ENCODE results near the gene BANP.

The BANP gene

DNA sequence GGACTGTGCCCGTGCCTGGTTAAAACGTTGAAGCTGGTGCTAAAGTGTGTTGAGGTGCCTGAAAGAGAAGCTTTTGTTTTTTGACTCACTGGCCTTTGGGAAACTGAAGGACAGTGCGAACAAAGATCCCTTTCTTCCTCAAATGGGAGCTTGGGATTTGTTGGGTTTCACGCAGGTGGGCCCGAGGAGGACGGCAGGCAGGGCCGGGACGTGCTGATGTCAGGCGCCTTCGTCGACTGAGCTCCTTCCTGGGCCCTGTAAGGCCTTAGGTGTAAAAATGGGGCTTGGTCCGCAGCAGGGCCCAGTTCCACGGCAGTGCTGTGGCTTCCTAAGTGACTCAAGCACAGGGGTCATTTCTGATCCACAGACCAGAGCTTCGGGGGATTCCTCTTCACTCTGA lies 106.9 kb downstream of the BANP start:
- DNase-seq, result no peak

DNA sequence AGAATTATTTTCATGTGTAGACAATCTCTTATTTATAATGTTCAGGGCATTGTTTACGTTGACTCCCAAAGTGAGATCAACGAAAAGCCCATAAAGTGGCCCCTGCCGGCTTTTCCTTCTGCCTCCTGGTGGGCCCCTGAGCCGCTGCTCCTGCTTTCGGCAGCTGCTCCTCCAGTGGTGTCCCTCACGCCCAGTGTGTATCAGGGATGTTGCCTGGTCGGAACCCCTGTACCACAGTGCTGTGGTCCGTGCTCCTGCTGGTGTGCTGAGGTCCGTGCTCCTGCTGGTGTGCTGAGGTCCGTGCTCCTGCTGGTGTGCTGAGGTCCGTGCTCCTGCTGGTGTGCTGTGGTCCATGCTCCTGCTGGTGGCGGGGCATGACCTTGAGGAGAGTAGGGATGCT lies 107.6 kb downstream of the BANP start:
- DNase-seq, result no peak

DNA sequence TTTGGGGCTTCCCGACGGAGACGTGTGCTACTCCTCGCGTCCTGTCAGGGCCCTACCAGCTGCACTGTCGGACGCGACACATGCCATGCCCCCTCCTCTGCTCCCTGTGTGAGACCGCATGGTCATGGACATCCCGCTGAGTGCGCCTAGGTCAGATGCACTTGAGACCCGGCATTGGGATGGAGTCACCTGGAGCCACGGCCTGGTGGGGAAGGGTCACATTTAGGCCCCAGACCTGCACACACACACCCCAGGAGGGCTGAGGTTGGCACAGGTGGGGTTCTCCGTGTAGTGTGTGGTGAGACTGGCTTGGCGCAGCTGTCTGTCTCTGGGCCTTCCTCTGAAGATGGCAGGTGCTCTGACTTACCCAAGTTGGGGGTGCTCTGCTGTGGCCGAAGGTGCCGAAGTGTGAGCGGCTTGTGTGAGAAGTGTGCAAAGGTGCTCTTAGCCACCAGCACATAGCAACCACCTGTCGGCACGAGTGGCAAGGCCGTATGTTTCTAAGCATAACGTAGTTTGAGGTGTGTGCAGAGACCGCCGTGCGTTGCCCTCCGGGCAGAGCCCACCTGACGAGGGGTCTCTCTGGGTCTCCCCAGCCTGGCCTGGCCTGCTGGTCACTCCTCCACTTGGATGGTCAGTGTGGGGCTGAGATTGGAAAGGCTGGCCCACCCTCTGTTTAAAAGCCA lies 108.6 kb downstream of the BANP start:
- no peak for DNase-seq

DNA sequence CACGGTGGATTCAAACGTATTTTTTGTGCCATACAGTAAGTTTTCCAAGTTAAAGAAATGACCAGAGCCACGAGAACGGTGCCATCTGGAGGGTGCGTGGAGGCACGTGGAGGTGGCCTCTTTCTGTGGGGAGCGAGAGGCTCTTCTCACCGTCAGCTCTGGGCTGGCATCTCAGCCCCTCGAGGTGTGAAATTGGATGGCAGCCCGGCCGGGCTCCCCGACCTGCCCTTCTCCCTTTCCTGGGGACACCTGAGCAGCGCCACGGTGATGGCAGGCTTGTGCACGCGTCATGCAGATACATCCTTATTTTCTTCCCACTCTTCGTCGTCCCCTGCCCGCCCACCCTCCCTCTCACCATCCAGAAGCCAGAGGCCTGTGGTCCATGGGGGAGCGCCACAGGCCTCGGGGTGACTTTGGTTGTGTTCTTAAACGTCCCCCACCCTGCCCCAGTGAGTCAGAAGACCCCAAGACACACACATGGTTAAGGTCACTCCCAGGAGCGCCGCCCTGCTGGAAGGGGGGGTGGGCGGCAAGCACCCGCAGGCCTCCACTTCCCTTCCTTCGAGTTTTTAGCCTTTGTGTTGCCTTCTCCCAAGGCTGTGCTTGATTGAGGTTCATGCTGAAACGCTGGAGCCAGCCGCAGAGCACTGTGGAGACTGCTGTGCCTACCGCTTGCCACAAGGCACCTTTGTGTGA lies 109.4 kb downstream of the BANP start:
- DNase-seq, result no peak

DNA sequence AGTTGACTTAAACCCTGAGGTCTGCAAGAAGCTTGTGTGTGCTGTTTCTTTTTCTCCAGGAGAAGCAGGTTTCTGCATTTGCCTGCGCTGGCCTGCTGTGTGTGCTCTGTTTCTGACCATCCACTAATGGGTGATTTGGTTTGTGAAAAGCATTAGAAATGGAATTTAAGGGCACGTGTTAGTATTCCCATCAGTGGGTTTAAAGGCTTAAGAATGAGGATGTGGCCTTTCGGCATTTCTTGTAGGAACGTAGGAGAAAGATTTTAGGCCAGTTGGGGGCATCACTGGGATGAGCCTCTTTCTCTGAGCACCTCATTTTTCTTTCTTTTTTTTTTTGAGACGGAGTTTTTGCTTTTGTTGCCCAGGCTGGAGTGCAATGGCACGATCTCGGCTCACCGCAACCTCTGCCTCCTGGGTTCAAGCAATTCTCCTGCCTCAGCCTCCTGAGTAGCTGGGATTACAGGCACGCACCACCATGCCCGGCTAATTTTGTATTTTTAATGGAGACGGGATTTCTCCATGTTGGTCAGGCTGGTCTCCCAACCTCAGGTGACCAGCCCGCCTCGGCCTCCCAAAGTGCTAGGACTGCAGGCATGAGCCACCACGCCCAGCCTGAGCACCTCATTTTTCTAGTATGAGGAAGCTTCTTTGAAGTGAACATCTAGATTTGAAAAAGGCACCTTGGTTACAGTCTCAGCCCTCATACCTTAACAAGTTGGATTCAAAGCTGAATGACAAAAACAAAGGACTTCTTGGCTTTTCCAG lies 110.3 kb downstream of the BANP start:
- no peak for DNase-seq

DNA sequence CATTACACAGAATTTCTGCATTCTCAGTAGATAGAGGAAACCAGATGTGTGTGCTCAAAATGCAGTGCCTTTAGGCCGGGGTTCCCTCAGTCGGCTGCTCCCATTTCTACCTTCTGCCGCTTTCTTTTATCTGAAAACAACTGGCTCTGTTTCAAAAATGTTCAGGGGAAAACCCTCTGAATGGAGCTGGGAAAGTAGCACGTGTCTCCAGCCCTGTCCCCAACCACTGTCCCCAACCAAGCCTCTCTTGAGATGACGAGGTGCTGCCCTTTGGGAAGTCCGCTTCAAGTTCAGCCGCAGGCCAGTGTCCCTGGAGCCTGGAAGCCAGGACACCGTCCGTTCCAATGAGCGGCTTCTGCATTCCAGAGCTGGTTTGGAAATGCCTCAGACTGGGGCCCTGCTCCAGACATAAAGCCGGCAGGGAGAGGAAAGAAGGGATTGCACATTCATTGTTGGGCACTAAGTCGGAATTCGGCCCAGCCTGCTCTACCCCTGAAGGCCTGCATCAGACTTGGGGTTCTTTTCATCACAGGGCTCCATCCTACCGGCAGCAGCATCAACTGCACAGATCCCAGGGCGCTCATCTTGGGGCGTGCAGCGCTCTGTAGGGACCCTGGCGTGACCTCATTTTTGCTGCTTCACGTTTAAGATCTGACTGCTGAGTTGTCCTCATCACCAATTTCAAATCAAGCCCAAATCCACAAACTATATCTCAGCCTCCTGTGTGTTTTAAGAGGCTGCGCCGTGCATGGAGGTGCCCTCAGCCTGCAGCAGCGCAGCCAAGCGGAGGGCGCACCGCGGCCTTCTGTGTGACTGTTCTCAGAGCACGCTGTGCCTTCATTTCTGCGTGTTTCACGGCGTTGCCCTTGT lies 111.3 kb downstream of the BANP start:
- no peak for DNase-seq

DNA sequence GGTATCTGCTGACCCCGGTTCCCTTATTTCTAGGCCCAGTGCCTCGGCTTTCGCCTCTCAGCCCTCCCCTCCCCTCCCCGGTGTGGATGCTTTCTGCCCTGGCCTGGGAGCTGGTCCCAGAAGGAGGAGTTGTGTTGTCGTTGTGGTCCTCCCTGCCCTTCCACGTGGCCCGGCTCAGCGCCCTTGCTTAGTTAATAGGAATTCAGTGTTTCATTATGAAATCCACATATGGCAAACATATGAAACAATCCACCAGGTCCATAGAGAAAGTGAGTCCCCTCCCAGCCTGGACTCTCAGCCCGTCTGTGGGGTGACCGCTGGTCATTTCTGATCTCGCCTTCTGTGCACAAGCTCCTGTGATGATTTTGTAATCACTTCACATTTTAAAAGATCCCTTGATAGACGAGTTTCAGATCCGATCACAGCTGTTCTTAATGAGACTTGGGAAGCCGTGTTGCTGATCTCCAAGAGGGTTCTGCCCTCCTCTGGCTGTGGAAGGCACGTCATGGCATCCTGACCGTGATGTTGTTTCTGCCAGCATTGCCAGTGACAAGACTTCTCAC lies 112.1 kb downstream of the BANP start:
- no peak for DNase-seq

DNA sequence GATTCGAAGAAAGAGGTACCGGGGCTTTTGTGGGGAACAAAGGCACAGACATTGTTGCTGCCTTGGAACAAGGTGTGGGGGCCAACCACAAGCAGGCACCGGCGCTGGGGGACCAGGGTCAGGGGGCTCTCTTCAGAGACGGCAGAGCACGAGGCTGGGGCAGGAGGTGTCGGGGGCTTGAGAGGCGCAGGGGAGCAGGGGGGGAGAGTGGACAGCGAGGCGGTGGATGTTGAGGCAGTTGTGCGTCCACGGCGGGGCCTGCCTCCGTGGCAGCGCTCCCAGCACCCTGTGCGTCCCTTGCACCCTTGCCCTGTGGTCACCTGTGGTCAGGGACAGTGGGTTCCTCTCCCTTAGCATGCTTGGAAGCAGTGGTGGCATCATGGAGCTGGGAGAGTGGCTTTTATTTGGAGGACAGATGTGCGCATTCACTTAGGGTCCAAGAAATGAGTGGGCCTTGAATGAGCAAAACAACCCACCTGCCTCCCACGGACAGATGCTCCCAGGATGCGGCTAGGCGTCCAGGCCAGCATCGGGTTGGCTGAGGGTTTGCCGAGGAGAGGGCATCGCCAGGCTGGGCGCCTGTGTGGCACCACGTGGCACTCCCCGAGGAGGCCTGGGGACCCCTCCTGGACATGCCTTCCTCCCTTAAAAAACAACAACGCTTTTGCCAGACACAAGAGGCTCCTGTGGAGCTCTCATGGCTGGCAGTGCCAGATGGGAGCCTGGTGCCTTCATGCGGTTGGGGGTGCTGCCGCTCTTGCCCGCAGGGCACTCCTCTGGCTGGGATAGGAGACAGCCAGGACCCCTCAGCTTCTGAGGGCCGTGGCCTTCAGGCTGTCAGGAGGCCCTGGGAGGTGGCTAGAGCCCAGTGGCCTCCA lies 113.0 kb downstream of the BANP start:
- DNase-seq, result no peak

DNA sequence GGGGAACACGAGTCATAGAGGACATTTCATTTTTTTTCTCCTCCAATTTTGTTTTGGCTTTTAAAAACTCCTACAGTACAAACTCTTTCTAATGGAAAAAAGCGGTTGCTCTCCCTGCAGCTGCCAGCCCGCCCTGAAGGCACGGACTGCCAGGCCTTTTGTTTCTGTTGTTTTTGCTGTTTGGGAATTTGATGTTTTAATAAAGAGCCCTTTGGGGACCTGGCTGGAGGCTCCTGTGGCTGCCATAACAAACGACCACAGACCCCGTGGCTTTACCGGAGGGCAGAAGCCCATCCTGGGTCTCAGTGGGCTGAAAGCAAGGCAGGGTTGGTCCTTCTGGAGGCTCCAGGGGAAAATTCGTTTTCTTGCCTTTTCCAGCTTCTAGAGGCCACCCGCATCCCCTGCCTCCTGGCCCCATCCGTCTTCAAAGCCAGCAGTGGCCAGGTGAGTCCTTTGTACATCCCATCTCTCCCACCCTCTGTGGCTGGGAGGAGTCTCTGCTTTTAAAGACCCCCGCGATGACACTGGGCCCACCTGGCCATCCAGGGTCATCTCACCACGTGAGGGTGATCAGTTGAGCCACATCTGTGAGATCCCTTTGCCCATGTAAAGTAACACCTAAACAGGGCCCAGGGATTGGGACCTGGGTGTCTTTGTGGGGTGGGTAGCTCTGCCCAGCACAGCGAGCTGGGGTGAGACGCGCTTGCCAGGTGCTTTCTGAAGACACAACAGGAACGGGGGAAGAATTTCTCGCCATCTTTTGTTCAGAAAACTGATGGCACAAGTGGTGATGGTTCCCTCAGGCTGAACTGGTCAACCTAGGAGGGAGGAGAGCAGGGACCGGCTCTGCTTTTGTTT lies 113.9 kb downstream of the BANP start:
- no peak for DNase-seq

DNA sequence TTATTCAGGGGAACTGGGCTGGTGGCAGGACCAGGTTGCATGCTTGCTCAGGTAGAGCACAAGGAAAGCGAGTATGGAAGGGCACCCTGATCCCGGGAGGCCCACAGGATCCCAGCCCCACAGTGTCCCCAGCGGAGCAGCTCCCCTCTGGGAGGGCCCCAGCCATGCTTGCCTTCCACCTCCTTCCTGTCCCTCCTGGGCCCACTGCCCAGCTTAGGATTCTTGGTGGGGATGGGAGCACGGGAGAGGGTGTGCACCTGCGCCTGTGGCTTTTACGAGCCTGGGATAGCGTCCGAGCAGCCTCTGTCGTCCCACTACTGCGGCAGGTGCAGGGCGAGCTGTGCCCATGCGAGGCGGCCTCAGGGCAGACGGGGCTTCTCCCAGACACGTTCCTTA lies 114.5 kb downstream of the BANP start:
- no peak for DNase-seq

DNA sequence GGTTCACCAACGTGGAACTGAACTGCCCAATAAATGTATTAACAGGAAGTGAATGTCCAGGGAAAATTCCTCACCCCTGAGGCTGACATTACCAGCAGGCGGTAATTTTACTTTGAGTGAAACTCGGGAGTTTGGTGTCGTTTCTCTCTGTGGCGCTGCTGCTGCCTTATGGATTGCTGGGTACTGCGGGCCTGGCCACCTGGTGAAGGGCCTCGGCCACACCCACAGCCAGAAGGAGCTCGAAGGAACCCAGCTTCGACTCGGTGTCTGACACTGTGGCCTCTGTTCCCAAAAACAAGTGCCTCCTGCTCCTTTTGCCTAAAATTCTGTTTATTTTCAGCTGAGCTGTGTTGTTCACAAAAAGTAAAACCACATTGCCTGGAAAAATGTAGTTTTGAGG lies 115.0 kb downstream of the BANP start:
- DNase-seq, result no peak

DNA sequence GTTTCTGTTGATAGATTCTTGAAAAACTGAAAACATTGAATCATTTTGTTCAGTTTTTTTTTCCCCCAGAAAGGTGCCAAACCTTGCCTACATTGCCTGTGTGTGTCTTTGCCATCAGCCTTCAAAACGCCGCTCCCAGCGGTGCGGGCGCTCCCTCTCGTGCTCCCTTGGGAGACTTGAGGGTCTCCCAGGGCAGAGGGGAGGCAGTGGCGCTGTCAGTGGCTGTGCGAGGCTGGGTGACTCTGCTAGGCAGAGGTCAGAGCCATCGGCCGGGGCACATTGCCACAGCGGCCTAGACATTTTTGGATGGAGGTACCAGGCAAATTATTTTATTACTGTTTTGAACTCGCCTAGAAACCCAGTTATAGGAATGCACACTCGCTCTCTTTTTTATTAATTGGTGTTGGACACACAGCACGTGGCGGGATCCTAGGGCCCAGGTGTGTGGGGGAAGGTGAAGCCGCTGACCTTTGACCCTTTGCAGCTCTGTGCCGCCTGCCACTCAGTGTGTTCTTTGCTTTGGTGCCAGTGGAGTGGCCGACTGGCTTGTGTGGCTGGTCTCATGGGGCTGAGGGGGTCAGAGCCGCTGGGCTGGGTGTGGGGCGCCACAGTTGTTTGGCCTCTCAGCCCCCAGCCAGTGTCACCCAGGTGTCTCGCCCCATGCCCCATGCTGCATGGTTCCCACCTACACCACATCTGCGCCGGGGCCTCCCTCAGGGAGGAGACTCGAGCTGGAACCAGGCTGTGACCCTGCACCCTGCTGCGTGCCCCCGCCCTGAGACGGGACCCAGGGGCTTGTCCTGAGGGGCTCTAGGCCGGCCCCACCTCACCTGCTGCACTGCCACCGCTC lies 115.7 kb downstream of the BANP start:
- no peak for DNase-seq

DNA sequence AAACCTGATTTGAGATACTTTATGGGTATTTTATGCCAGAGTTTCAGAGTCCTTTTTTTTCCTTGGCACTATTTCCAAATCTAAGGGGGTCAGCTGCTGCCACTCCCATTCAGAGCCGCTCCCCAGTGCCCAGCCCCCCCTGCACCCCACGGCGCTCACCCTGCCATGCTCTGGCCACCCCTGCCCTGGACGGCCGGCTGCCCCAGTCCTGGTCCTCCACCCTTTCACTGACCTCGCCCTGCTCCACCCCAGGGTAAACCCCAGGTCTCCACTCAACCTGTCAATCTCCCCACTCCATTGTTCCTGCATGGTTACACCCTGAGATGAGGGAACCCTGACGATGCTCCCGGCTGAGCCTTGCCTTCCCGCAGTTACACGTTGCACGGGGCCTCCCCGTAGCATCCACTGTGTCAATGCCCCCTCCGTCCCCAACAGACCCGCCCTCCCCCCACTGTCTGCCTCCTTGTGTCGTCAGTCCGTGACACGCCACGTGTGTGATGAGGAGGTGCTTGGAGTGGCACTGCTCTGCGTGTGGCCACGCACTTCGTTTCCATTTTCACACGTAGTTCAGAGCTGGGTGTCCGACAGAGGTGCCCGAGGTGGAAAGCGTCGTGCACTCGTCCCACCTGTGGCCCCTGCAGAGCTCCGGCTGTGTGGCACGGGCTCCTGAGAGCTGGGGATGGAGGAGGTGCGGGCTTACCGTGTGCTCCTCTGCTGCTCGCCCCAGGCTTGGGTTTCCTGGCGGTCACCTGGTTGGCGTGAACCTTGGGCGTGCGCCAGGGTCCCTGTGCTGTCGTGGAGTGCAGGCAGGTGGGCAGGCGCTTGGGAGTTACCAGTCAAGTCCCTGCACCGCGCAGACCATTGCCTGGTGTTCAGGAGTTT lies 116.5 kb downstream of the BANP start:
- DNase-seq, result no peak

DNA sequence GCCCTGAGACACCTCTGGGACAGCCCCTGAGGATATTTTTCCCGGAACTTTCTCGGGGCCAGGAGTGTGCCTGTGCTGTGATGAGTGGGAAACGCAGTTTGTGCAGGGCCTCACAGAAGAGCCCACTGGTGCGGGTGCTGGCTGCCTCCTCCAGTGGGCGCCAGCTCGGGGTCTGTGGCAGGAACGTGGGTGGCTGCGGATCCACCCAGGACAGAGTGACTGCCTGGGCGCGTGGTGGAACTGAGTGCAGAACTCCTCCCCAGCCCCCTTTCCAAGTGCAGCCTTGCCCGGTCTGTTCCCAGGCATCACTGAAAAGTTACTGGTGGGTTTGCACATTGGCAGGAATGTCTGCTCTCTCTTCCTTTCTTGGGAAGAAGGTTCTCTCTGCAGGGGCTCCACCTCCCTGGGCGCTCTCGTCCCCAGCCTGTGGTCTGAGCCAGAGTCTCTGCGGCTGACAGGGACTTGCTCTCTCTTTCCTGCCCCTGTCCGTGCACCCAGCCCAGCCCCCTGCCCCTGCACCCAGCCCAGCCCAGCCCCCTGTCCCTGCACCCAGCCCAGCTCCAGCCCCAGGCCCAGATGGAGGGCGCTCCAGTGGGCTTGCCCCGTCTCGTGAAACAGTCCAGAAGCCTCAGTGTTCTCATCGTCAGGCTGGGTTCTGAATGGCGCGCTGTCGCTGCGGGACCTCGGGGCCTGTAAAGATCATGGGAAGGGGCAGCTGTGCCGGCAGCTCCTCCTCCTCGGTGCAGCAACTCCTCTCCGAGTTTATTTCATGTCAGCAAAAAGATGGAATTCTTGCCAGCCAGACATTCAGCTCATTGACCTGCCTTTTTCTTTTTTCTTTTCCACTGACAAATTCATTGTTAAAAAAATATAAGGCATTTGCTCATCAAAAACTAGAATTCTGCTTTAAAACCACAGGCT lies 117.5 kb downstream of the BANP start:
- DNase-seq, result no peak

DNA sequence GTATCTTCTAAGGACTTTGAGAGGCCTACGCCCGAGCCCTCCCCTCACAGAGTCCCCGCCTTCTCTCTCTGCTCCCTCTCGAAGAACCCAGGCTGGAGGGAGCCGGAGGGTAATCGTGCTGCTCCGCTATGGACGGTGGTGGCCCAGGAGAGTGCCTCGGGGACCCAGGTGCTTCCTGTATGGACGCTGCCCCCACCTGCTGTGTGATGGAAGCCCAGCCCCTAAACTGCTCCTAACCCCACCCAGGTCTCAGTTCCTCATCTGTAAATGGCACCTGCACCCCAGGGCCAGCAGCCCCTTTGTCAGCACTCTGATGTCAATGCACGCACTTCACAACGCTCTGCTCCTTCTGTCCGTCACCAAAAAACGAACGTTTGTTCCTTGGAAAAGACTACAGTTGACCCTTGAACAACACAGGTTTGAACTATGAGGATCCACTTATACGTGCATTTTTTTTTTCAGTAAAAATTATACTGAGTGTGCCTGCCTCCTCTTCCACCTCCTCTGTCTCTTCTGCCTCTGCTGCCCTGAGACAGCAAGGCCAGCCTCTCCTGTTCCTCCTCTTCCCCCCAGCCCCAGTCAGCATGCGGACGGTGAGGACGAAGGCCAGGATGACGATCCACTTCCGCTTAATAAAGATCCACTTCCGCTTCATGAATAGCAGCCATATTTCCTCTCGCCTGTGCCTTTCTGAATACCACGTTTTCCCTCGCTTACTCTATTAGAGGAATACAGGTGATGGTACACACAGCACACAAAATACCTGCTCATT lies 118.3 kb downstream of the BANP start:
- no peak for DNase-seq

DNA sequence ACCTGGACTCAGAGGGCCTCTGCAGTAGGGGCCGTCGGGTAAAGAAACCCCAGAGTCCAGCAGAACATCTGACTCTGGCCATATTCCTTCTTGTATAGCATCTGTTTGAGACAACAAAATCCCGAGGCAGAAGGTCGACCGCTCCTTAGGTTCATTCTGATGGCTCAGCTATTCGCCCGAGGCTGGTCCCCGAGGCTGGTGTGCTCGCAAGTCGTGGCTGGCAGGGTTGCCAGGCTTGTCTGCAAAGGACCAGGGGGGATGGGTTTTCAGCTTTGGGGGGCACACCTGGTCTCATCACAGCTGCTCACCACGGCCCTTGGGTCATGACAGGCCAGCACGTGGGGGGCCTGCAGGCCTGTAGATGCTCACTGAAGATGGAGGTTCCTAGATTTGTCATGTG lies 119.1 kb downstream of the BANP start:
- DNase-seq, result no peak

Data from GF-D8 (cell line).